ENCODE results near the gene RRP8.

GRCh38 chr11:6561288-6561687 is 42.1 kb downstream of the RRP8 start:
- TF ChIP-seq CTCF (IDR thresholded peaks at IDR 0.05; ENCODE audit: insufficient read depth, low read length), result no peak
- TF ChIP-seq REST (IDR thresholded peaks at IDR 0.05; ENCODE audit: insufficient replicate concordance, low read depth), result no peak

Measured in HL-60 (cell line).